22Rv1 (cell line): ENCODE measurements around the gene MIDN.

Experiments
- H3K27ac ChIP-seq: fragments of 450-650 bp; 2 replicates; pipeline ENCODE4 v1.5.1; 2017
- CTCF ChIP-seq: fragments of 450-650 bp; IDR thresholded peaks from 2 replicates; pipeline ENCODE4 v1.5.1; 2017; ENCODE audit warnings: mild to moderate bottlenecking
- ZFX ChIP-seq: fragments of 450-650 bp; IDR thresholded peaks from 2 replicates; pipeline ENCODE4 v1.6.1; 2017; ENCODE audit warnings: antibody characterized with exemption, borderline replicate concordance

The MIDN gene

DNA sequence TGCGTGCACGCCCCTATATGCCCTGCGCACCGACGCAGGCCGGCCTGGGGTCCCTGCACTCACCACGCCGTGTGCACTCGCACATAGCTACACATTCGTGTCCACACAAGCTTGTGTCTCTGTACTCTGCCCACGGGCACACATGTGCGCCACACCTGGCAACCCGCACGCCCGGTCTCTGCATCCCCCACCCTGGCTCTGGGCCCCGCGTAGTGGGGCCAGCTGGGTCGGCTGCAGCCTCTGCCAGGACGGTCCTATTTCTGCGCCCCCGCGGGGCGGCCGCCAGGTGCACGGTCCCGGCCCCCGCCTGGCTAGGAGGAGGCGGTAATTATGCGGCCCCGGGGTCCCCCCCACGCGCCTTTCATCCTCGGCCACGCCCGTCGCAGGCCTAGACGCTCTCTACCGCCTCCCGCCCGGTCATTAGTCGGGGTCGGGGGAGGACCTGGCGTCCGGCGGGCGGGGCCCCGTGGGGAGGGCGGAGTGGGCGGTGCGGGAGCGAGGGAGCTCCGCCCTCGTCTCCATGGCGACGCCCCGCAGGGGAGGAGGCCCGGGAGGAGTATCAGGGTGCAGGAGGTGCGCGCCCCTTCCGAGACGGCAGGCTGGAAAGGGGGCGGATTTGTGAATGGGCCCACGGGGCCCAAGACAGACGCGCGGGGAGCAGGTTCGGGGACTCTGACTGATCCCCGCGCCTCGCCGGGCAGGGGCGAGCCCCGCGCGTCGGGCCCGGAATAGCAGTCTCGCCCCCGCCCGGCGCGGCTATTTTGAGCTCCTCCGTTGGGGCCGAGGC lies 17.9 kb downstream of the MIDN start:
- TF ChIP-seq ZFX (no peak), CTCF (no peak)
- peak overlapping the region; percentile 99 for H3K27ac ChIP-seq

- peak overlapping the region; percentile 99 for H3K27ac ChIP-seq
- TF ChIP-seq CTCF (peak; percentile 97), ZFX (no peak)
Measured at GRCh38 chr19:1266916-1267476, 18.6 kb downstream of the MIDN start.

GRCh38 chr19:1267477-1268225 lies 19.3 kb downstream of the MIDN start:
- H3K27ac ChIP-seq: peak overlapping the region; percentile 99
- TF ChIP-seq CTCF (no peak), ZFX (no peak)

- TF ChIP-seq ZFX (no peak), CTCF (no peak)
- H3K27ac ChIP-seq: peak overlapping the region; percentile 99
Measured at GRCh38 chr19:1268226-1269064, 20.1 kb downstream of the MIDN start.

DNA sequence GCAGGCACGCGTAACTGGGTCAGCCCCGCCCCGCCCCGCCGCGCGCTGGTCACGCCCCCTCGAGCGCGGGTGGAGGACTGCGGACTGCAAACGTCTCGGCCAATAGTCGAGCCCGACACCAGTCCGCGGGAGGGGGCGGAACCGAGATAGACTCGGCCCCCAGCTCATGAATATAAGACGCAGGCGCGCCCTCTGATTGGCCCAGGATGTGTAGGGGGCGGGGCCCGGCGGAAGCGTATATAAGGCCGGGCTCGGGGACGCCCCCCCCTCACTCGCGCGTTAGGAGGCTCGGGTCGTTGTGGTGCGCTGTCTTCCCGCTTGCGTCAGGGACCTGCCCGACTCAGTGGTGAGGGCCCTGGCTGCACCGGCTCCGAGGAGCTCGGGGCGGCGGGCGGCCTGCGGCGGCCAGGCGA lies 20.7 kb downstream of the MIDN start, which contains the start of gene CIRBP:
Gene CIRBP, plus strand, starts transcription at position 268 of the 413 bp plus-strand sequence. CDS start 1,602 bp downstream, outside the sequence.
- H3K27ac ChIP-seq: peak within 1 kb of the TSS; percentile 99

More for the DNA sequence above, 20.7 kb downstream of the MIDN start, which contains the start of gene CIRBP:
- TF ChIP-seq CTCF: no peak
- TF ChIP-seq ZFX: no peak
